ENCODE measurements around the gene ALDH3A1.

GRCh38 chr17:19766421-19767270, 18.5 kb upstream of the ALDH3A1 start:
- TF ChIP-seq CTCF (IDR thresholded peaks at IDR 0.05; ENCODE audit: poor library complexity, severe bottlenecking): peak; percentile 95
- TF ChIP-seq EZH2 (IDR thresholded peaks at IDR 0.05; ENCODE audit: borderline replicate concordance, insufficient read depth, low read length, poor library complexity, severe bottlenecking): no peak
- no peak for TF ChIP-seq REST (IDR thresholded peaks at IDR 0.05; ENCODE audit: borderline replicate concordance)
- no peak for TF ChIP-seq EP300 (conservative IDR thresholded peaks at IDR 0.05; ENCODE audit: poor library complexity, severe bottlenecking)
- no peak for TF ChIP-seq POLR2AphosphoS5 (IDR thresholded peaks at IDR 0.05)
- TF ChIP-seq SMC3 (conservative IDR thresholded peaks at IDR 0.05; ENCODE audit: poor library complexity): peak; percentile 97
